CD4-positive, alpha-beta T cell (primary cell): Measurements from ENCODE around the gene RAB26. TPM values are rescaled to one million over a fixed set of nuclear protein-coding genes. Genes with fewer than 3 reads are reported as not detected.

Experiments used
- ATAC-seq: fragments of 200-7000 bp; cut with Tn5 transposase; one replicate; pipeline ENCODE4 v1.10.0; 2022; ENCODE audit warnings: mild to moderate bottlenecking; ENCODE audit not compliant: poor library complexity
- CTCF ChIA-PET: fragments of 350-600 bp; sonication (Branson Sonifier 250); formaldehyde crosslinking; loops from one replicate; lab custom pipeline; 2021; ENCODE audit warnings: antibody characterized with exemption, inconsistent platforms; lab: Charles Lee
- POLR2A ChIA-PET: fragments of 350-600 bp; sonication (Branson Sonifier 250); formaldehyde crosslinking; loops from one replicate; lab custom pipeline; 2021; ENCODE audit warnings: antibody characterized with exemption, inconsistent platforms; lab: Charles Lee
- DNase-seq, 14 experiments: peaks; one replicate each; pipeline ENCODE4 v3.0.0-alpha.2; 2013 to 2020; ENCODE audit warnings: mixed read lengths in 2 of 14
- H3K27ac ChIP-seq, 2 donors: one replicate each; pipeline versions ENCODE4 v1.5.1 to v1.7.0; 2013; ENCODE audit warnings: low read length in 2 of 2, low read depth in 1 of 2, mild to moderate bottlenecking in 1 of 2
- H3K27me3 ChIP-seq, 2 experiments: 1 replicate in 1 of 2; 2 replicates in 1 of 2; pipeline versions ENCODE4 v1.6.1 to v1.7.0; 2013; ENCODE audit warnings: low read length in 2 of 2, control low read depth in 1 of 2, mild to moderate bottlenecking in 1 of 2, moderate library complexity in 1 of 2; ENCODE audit not compliant: insufficient read depth in 2 of 2, control insufficient read depth in 1 of 2
- H3K36me3 ChIP-seq: one replicate; pipeline ENCODE4 v1.6.1; 2013; ENCODE audit warnings: low read length, control low read depth; ENCODE audit not compliant: insufficient read depth
- H3K4me1 ChIP-seq: one replicate; pipeline ENCODE4 v1.6.1; 2013; ENCODE audit warnings: low read length, control low read depth; ENCODE audit not compliant: insufficient read depth
- H3K4me3 ChIP-seq: one replicate; pipeline ENCODE4 v1.5.1; 2013; ENCODE audit warnings: mild to moderate bottlenecking, low read length, moderate library complexity
- H3K9me3 ChIP-seq, 2 experiments: 1 replicate in 1 of 2; 2 replicates in 1 of 2; pipeline versions ENCODE4 v1.6.1 to v1.7.0; 2013; ENCODE audit warnings: low read length in 2 of 2, mild to moderate bottlenecking in 2 of 2, control low read depth in 1 of 2, moderate library complexity in 1 of 2; ENCODE audit not compliant: control insufficient read depth in 1 of 2, insufficient read depth in 1 of 2
- H3K27ac Mint-ChIP-seq: one replicate; pipeline ENCODE4 v1.8.0; 2020; ENCODE audit warnings: mixed read lengths
- H3K27me3 Mint-ChIP-seq: one replicate; pipeline ENCODE4 v1.8.0; 2021; ENCODE audit warnings: mixed read lengths
- H3K36me3 Mint-ChIP-seq: one replicate; pipeline ENCODE4 v1.8.0; 2021; ENCODE audit warnings: low read depth, mixed read lengths
- H3K4me1 Mint-ChIP-seq: one replicate; pipeline ENCODE4 v1.8.0; 2021; ENCODE audit warnings: low read depth, mixed read lengths
- H3K4me3 Mint-ChIP-seq: one replicate; pipeline ENCODE4 v1.8.0; 2020; ENCODE audit warnings: mild to moderate bottlenecking, mixed read lengths
- H3K9me3 Mint-ChIP-seq: one replicate; pipeline ENCODE4 v1.8.0; 2020; ENCODE audit warnings: mixed read lengths
- CTCF ChIP-seq: fragments of 200-600 bp; IDR thresholded peaks from one replicate; pipeline ENCODE4 v1.8.0; 2022; ENCODE audit warnings: antibody characterized with exemption, mild to moderate bottlenecking
- intact Hi-C, 2 experiments: fragments of 100-400 bp; cut with DNase I in 1 of 2; cut with micrococcal nuclease in 1 of 2; formaldehyde crosslinking; loops; one replicate each; pipeline versions ENCODE4 v1.15.1 to v1.9.0; 2023 to 2025; cut with DNase I, micrococcal nuclease
- total RNA-seq, 174 experiments: library from RNA in 2 of 174; stranded (reverse) in 2 of 174; gene quantifications; one replicate each; pipeline ENCODE4 v1.2.3 and lab custom pipeline; 2021 to 2026

The RAB26 gene
- total RNA-seq, 2 experiments from 2014 or later = not detected

- H3K9me3 ChIP-seq = peaks cover 0 to 16% of the 10 kb centered on the region in 2 experiments
- ChIA-PET POLR2A (interaction anchor here (1.0 to 2.4 kb wide), 6 partner anchors 20 to 319 kb away, joined by 3 to 11 read pairs (median 8); partner anchors contain the start of genes ATP6V0C, ECI1, PGP and TRAF7), CTCF (interaction anchor here (0.6 to 2.0 kb wide), 11 partner anchors 9 to 306 kb away, joined by 3 to 17 read pairs (median 3); partner anchors contain the start of genes ABCA3, ECI1 and MLST8)
- H3K9me3 Mint-ChIP-seq = no peaks in the 10 kb centered on the region
- no peak overlapping the region for H3K27ac ChIP-seq
- DNase-seq (peak; percentile 24 to 83 (median 49)), ATAC-seq (peak; percentile 82)
- H3K4me3 ChIP-seq = no peak overlapping the region
- H3K36me3 ChIP-seq = no peaks in the 10 kb centered on the region
- intact Hi-C loops = loop anchor here (1.0 to 10.0 kb wide), 5 partner anchors 58 to 306 kb away; partner anchors contain the start of gene CCNF (in 1 of the 2)
- peak; percentile 53 for TF ChIP-seq CTCF
- H3K27me3 ChIP-seq = peaks cover 31% of the 10 kb centered on the region in 2 experiments
- peak overlapping the region; percentile 75 for H3K4me3 Mint-ChIP-seq
- no peaks in the 10 kb centered on the region for H3K36me3 Mint-ChIP-seq
- peaks cover 27% of the 10 kb centered on the region for H3K27me3 Mint-ChIP-seq
- no peak overlapping the region for H3K27ac Mint-ChIP-seq
- H3K4me1 ChIP-seq = peaks cover 20% of the 10 kb centered on the region
- H3K4me1 Mint-ChIP-seq = peaks cover 10% of the 10 kb centered on the region
Measured at GRCh38 chr16:2194852-2195321, 46.5 kb downstream of the RAB26 start.

GRCh38 chr16:2195322-2196161 lies 47.1 kb downstream of the RAB26 start:
- ChIA-PET CTCF (interaction anchor here (0.9 to 2.0 kb wide), 10 partner anchors 9 to 305 kb away, joined by 3 to 17 read pairs (median 3); partner anchors contain the start of genes ABCA3, ECI1 and MLST8), POLR2A (interaction anchor here (1.0 to 2.4 kb wide), 5 partner anchors 19 to 319 kb away, joined by 4 to 11 read pairs (median 9); partner anchors contain the start of genes ATP6V0C, ECI1, PGP and TRAF7)
- H3K27ac ChIP-seq = no peak overlapping the region
- Mint-ChIP-seq H3K9me3 (no peaks in the 10 kb centered on the region), H3K4me3 (peak overlapping the region; percentile 75), H3K36me3 (no peaks in the 10 kb centered on the region), H3K27me3 (peaks cover 27% of the 10 kb centered on the region), H3K4me1 (peaks cover 10% of the 10 kb centered on the region), H3K27ac (no peak overlapping the region)
- intact Hi-C loops = loop anchor here (1.0 to 10.0 kb wide), 5 partner anchors 57 to 306 kb away; partner anchors contain the start of gene CCNF (in 1 of the 2)
- H3K27me3 ChIP-seq = peaks cover 31% of the 10 kb centered on the region in 2 experiments
- H3K4me3 ChIP-seq = no peak overlapping the region
- TF ChIP-seq CTCF = no peak
- H3K9me3 ChIP-seq = peaks cover 0 to 16% of the 10 kb centered on the region in 2 experiments
- no peaks in the 10 kb centered on the region for H3K36me3 ChIP-seq
- ATAC-seq (peak; percentile 15), DNase-seq (peak in 1 of 14 experiments; percentile 25)
- peaks cover 20% of the 10 kb centered on the region for H3K4me1 ChIP-seq
